Trophoblast cell (in vitro differentiated cells and primary cell): ENCODE results near the gene GATAD1. TPM values are rescaled to one million over a fixed set of nuclear protein-coding genes. Genes with fewer than 3 reads are reported as not detected.

Source experiments
- DNase-seq, 2 donors: peaks; one replicate each; pipeline ENCODE4 v3.0.0-alpha.2; 2016
- H2AFZ ChIP-seq: 2 replicates; pipeline ENCODE4 v1.6.1; 2013; ENCODE audit warnings: low read length, moderate library complexity, mild to moderate bottlenecking; ENCODE audit not compliant: insufficient read depth, poor library complexity
- H2AK5ac ChIP-seq: 2 replicates; pipeline ENCODE4 v1.6.1; 2013; ENCODE audit warnings: mild to moderate bottlenecking, low read length
- H2BK120ac ChIP-seq: 2 replicates; pipeline ENCODE4 v1.6.1; 2013; ENCODE audit warnings: low read length, mild to moderate bottlenecking, moderate library complexity; ENCODE audit not compliant: insufficient read depth, poor library complexity
- H2BK12ac ChIP-seq: 2 replicates; pipeline ENCODE4 v1.6.1; 2013; ENCODE audit warnings: mild to moderate bottlenecking, low read length, moderate library complexity
- H2BK5ac ChIP-seq: 2 replicates; pipeline ENCODE4 v1.6.1; 2013; ENCODE audit warnings: low read length, low read depth, moderate library complexity, mild to moderate bottlenecking; ENCODE audit not compliant: poor library complexity
- H3K14ac ChIP-seq: 2 replicates; pipeline ENCODE4 v1.6.1; 2013; ENCODE audit warnings: mild to moderate bottlenecking, low read length
- H3K18ac ChIP-seq: 2 replicates; pipeline ENCODE4 v1.6.1; 2013; ENCODE audit warnings: mild to moderate bottlenecking, low read length
- H3K23ac ChIP-seq: 2 replicates; pipeline ENCODE4 v1.6.1; 2013; ENCODE audit warnings: low read length
- H3K27ac ChIP-seq: 2 replicates; pipeline ENCODE4 v1.5.1; 2013; ENCODE audit warnings: low read depth, mild to moderate bottlenecking, inconsistent platforms, low read length, moderate library complexity
- H3K27me3 ChIP-seq: 2 replicates; pipeline ENCODE4 v1.6.1; 2013; ENCODE audit warnings: inconsistent platforms, mild to moderate bottlenecking, low read length, moderate library complexity; ENCODE audit not compliant: insufficient read depth
- H3K36me3 ChIP-seq, 2 experiments: 1 replicate in 1 of 2; 2 replicates in 1 of 2; pipeline ENCODE4 v1.6.1; 2013; ENCODE audit warnings: low read length in 2 of 2, mild to moderate bottlenecking in 2 of 2, moderate library complexity in 1 of 2; ENCODE audit not compliant: insufficient read depth in 2 of 2, control insufficient read depth in 1 of 2
- H3K4ac ChIP-seq: 2 replicates; pipeline ENCODE4 v1.6.1; 2013; ENCODE audit warnings: low read depth, mild to moderate bottlenecking, low read length, moderate library complexity
- H3K4me1 ChIP-seq, 2 experiments: 1 replicate in 1 of 2; 2 replicates in 1 of 2; pipeline ENCODE4 v1.6.1; 2013; ENCODE audit warnings: low read length in 2 of 2, mild to moderate bottlenecking in 2 of 2, moderate library complexity in 1 of 2; ENCODE audit not compliant: insufficient read depth in 2 of 2, control insufficient read depth in 1 of 2
- H3K4me2 ChIP-seq: 2 replicates; pipeline ENCODE4 v1.6.1; 2013; ENCODE audit warnings: inconsistent platforms, mild to moderate bottlenecking, low read length, moderate library complexity
- H3K4me3 ChIP-seq: 2 replicates; pipeline ENCODE4 v1.5.1; 2013; ENCODE audit warnings: mild to moderate bottlenecking, low read depth, low read length, inconsistent platforms
- H3K79me1 ChIP-seq: one replicate; pipeline ENCODE4 v1.6.1; 2013; ENCODE audit warnings: low read length
- H3K79me2 ChIP-seq: 2 replicates; pipeline ENCODE4 v1.6.1; 2013; ENCODE audit warnings: low read length, mild to moderate bottlenecking; ENCODE audit not compliant: control insufficient read depth, insufficient read depth, poor library complexity
- H3K9ac ChIP-seq: 2 replicates; pipeline ENCODE4 v1.6.1; 2013; ENCODE audit warnings: mild to moderate bottlenecking, low read length
- H3K9me3 ChIP-seq: 2 replicates; pipeline ENCODE4 v1.6.1; 2013; ENCODE audit warnings: low read depth, mild to moderate bottlenecking, control low read depth, inconsistent platforms, low read length; ENCODE audit not compliant: insufficient read depth
- H4K12ac ChIP-seq: 2 replicates; pipeline ENCODE4 v1.6.1; 2013; ENCODE audit warnings: low read depth, mild to moderate bottlenecking, low read length, moderate library complexity
- H4K8ac ChIP-seq: 2 replicates; pipeline ENCODE4 v1.6.1; 2013; ENCODE audit warnings: low read depth, mild to moderate bottlenecking, low read length, moderate library complexity
- H4K91ac ChIP-seq: one replicate; pipeline ENCODE4 v1.6.1; 2013; ENCODE audit warnings: low read depth, mild to moderate bottlenecking, low read length, moderate library complexity
- WGBS: extraction: QIAGEN DNeasy Blood & Tissue Kit; methylation state at CpG from one replicate; pipeline ENCODE4 v1.1.7; 2013; ENCODE audit warnings: missing lambda C conversion rate; ENCODE audit not compliant: insufficient read length, insufficient coverage; ENCODE audit errors: extremely low coverage; 5-methylcytosine and 5-hydroxymethylcytosine counted together
- polyA plus RNA-seq: library from polyadenylated mRNA; stranded (reverse); fragments of 200-250 nt; gene quantifications from 2 replicates; pipeline ENCODE4 v1.2.3, GENCODE V29; 2013

Gene GATAD1, protein sequence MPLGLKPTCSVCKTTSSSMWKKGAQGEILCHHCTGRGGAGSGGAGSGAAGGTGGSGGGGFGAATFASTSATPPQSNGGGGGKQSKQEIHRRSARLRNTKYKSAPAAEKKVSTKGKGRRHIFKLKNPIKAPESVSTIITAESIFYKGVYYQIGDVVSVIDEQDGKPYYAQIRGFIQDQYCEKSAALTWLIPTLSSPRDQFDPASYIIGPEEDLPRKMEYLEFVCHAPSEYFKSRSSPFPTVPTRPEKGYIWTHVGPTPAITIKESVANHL
- 18.8 and 19.3 TPM in 2 replicates for polyA plus RNA-seq

DNA sequence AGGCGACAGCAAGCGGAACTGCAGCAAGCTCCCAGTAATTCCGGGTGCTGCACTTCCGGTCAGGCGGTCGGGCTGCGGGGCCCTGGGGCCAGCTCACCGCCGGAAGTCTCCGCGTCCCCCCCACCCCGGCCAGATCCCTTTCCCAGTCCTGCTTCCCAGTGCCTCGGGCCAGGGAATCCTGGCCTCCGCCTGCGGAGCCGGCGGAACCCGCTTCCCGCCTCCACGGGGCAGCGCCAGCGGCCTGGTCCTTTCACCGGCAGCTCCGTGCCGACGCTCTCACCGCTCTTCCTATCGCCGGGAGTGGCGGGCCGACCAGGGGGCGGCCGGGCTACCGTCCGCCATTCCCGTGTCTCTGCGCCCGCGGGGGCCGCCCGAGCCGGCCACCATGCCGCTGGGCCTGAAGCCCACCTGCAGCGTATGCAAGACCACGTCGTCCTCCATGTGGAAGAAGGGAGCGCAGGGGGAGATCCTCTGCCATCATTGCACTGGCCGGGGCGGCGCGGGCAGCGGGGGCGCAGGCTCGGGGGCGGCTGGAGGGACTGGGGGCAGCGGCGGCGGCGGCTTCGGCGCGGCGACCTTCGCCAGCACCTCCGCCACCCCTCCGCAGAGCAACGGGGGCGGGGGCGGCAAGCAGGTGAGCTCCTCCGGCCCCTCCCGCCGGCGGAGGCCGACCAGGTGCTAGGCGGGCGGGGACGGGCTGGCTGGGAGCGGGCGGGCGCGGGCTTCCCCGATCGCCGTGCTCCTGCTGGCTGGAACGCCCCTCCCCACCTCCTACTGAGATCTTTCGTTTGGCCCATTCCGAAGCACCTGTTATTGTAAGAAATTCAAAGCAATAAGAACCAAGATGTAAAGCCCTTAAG lies at the start of gene GATAD1:
Gene GATAD1 (plus strand): TSS at position 138 of the 860 bp plus-strand sequence. CDS start 248 bp downstream, at position 386.
- H4K8ac ChIP-seq: peak within 1 kb of the TSS; percentile 94
- peak within 1 kb of the TSS; percentile 95 for H2BK5ac ChIP-seq
- no peaks in the 10 kb centered on the region for H3K27me3 ChIP-seq
- peak within 1 kb of the TSS; percentile 82 for H4K91ac ChIP-seq
- H2BK12ac ChIP-seq: peak within 1 kb of the TSS; percentile 58
- peak within 1 kb of the TSS; percentile 11 for H2AK5ac ChIP-seq
- DNase-seq: peak; percentile 92 to 98
- no peak within 1 kb of the TSS for H3K23ac ChIP-seq
- no peaks in the 10 kb centered on the region for H3K4me1 ChIP-seq
- peak within 1 kb of the TSS; percentile 95 for H4K12ac ChIP-seq
- peak within 1 kb of the TSS; percentile 95 for H3K27ac ChIP-seq
- peaks cover 5% of the 10 kb centered on the region for H3K79me2 ChIP-seq
- peak within 1 kb of the TSS; percentile 92 for H3K4me2 ChIP-seq
- H3K18ac ChIP-seq: peak within 1 kb of the TSS; percentile 55
- peak within 1 kb of the TSS; percentile 87 for H3K14ac ChIP-seq
- WGBS: no CpG with 5 or more reads among the region's 87 CpGs
- H2BK120ac ChIP-seq: peak within 1 kb of the TSS; percentile 76
- H3K4me3 ChIP-seq: peak within 1 kb of the TSS; percentile 97
- H3K79me1 ChIP-seq: peaks cover 7% of the 10 kb centered on the region
- H3K36me3 ChIP-seq: peaks cover 5 to 10% of the 10 kb centered on the region in 2 experiments
- no peaks in the 10 kb centered on the region for H3K9me3 ChIP-seq
- H2AFZ ChIP-seq: peak within 1 kb of the TSS; percentile 86
- peak within 1 kb of the TSS; percentile 97 for H3K9ac ChIP-seq
- peak within 1 kb of the TSS; percentile 93 for H3K4ac ChIP-seq

DNA sequence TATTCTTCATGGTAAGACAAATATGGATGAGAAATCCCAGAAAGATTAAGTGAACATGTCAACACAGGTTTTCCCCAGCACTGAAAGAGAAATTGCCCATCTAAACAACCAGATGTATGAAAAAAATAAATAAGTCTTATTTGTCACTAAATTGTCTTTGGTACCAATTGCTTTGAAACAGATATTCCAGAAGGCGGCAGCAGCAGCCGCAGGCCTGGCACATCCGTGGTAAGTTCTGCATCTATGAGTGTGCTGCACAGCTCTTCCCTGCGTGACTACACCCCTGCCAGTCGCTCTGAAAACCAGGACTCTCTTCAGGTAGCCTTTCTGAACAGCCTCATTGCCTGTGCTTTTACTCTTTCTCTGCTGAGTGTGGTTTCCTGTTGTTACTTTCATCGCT lies 49.7 kb upstream of the GATAD1 start:
- H3K23ac ChIP-seq: no peak overlapping the region
- no peak overlapping the region for H4K12ac ChIP-seq
- H3K4me2 ChIP-seq: no peak overlapping the region
- no CpG with 5 or more reads among the region's 6 CpGs for WGBS
- H3K14ac ChIP-seq: no peak overlapping the region
- peaks cover 12 to 18% of the 10 kb centered on the region in 2 experiments for H3K36me3 ChIP-seq
- no peaks in the 10 kb centered on the region for H3K4me1 ChIP-seq
- no peaks in the 10 kb centered on the region for H3K9me3 ChIP-seq
- no peak overlapping the region for H2BK12ac ChIP-seq
- no peak overlapping the region for H4K8ac ChIP-seq
- H3K27me3 ChIP-seq: no peaks in the 10 kb centered on the region
- H3K18ac ChIP-seq: no peak overlapping the region
- H2BK120ac ChIP-seq: no peak overlapping the region
- no peak overlapping the region for H3K9ac ChIP-seq
- H2AK5ac ChIP-seq: no peak overlapping the region
- H3K4me3 ChIP-seq: no peak overlapping the region
- H3K27ac ChIP-seq: no peak overlapping the region
- no peaks in the 10 kb centered on the region for H3K79me2 ChIP-seq
- H2BK5ac ChIP-seq: no peak overlapping the region
- no peaks in the 10 kb centered on the region for H3K79me1 ChIP-seq
- H3K4ac ChIP-seq: no peak overlapping the region
- no peak overlapping the region for H2AFZ ChIP-seq
- H4K91ac ChIP-seq: no peak overlapping the region
- no peak for DNase-seq

DNA sequence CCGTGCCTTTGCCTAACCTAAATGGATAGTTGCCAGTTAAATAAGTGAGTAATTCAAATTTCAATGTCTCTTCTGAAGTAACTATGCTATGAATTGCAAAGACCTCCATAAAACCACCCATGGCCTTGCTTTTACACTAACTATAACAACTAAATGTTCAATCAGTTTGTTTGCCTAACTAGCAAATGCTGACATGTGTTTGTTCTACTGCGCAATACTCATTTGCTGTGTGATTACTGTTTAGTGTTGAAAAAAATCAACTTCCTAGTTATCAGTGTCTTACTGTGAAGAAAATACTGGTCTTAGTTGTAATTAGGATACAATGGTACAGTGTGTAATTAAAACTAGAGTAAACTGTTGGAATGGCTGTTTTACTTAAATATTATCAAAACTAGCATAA lies 47.3 kb upstream of the GATAD1 start:
- H3K27me3 ChIP-seq: no peaks in the 10 kb centered on the region
- no peak overlapping the region for H4K91ac ChIP-seq
- no peaks in the 10 kb centered on the region for H3K9me3 ChIP-seq
- no peak for DNase-seq
- no peak overlapping the region for H3K4me3 ChIP-seq
- no peak overlapping the region for H3K14ac ChIP-seq
- H3K27ac ChIP-seq: no peak overlapping the region
- H3K36me3 ChIP-seq: peaks cover 12 to 18% of the 10 kb centered on the region in 2 experiments
- H2BK120ac ChIP-seq: no peak overlapping the region
- H2AFZ ChIP-seq: no peak overlapping the region
- no peak overlapping the region for H4K12ac ChIP-seq
- no peak overlapping the region for H3K4ac ChIP-seq
- H2BK5ac ChIP-seq: no peak overlapping the region
- WGBS: no CpG with 5 or more reads among the region's 2 CpGs
- H3K79me2 ChIP-seq: no peaks in the 10 kb centered on the region
- H3K4me1 ChIP-seq: peaks cover 3 to 9% of the 10 kb centered on the region in 2 experiments
- no peak overlapping the region for H2AK5ac ChIP-seq
- H3K79me1 ChIP-seq: no peaks in the 10 kb centered on the region
- H3K23ac ChIP-seq: no peak overlapping the region
- H4K8ac ChIP-seq: no peak overlapping the region
- no peak overlapping the region for H3K9ac ChIP-seq
- no peak overlapping the region for H3K18ac ChIP-seq
- no peak overlapping the region for H3K4me2 ChIP-seq
- no peak overlapping the region for H2BK12ac ChIP-seq

DNA sequence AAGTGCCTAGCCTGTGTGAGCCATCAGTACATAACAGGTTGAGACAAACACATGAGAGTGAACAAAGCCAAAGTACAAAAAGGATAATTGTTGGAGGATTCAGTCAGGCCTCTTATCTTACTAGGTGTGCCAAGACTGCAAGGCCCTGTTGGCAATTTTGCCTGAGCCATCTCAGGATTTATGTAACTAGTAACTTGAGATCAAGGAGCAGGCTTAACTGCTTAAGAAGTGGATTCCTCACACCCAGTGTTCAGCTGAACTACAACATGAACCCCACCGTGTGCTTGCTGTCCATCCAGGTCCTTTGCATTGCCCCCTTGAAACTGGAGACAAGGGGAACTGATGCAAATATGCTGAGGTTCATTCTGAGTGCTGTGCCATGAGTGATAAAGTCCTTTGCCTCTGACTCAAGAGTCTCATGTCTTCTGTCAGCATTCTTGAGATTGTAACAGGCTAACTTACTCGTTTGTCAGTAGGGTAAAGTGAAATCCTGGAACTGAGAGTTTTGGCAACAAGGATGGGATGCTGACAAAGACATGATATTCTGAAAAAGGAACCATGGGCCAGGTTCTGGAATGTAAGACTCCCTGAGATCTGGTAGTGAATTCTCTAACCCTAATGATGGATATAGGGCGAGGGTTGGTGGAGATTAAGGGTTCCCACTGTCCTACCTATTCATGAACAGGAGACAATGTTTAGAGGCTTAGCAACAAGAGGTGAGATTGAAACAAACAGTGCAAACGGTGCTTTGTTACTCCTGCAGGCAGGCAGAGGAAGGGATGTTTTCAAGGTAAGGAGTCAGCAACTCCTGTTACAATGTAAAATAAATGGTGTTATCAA lies 44.1 kb upstream of the GATAD1 start:
- peaks cover 3 to 12% of the 10 kb centered on the region in 2 experiments for H3K4me1 ChIP-seq
- H3K79me1 ChIP-seq: no peaks in the 10 kb centered on the region
- no peaks in the 10 kb centered on the region for H3K79me2 ChIP-seq
- H3K18ac ChIP-seq: no peak overlapping the region
- H3K9me3 ChIP-seq: no peaks in the 10 kb centered on the region
- H3K27me3 ChIP-seq: no peaks in the 10 kb centered on the region
- H2BK120ac ChIP-seq: no peak overlapping the region
- H3K27ac ChIP-seq: peak overlapping the region; percentile 48
- no peak overlapping the region for H2AFZ ChIP-seq
- H2AK5ac ChIP-seq: no peak overlapping the region
- H3K4me3 ChIP-seq: no peak overlapping the region
- no CpG with 5 or more reads among the region's 4 CpGs for WGBS
- H3K36me3 ChIP-seq: peaks cover 5 to 9% of the 10 kb centered on the region in 2 experiments
- no peak overlapping the region for H4K8ac ChIP-seq
- H3K9ac ChIP-seq: no peak overlapping the region
- H4K91ac ChIP-seq: no peak overlapping the region
- H3K23ac ChIP-seq: no peak overlapping the region
- H3K4me2 ChIP-seq: no peak overlapping the region
- H3K14ac ChIP-seq: no peak overlapping the region
- H2BK12ac ChIP-seq: no peak overlapping the region
- no peak overlapping the region for H4K12ac ChIP-seq
- H3K4ac ChIP-seq: no peak overlapping the region
- DNase-seq: peak; percentile 24 to 78
- no peak overlapping the region for H2BK5ac ChIP-seq
